Measurements from ENCODE around the gene PRR35.
A peak's percentile ranks its signal among the peaks of the same experiment; 100 is the strongest.

The PRR35 gene

GRCh38 chr16:564690-565418 lies 4.7 kb downstream of the PRR35 start:
- no peak for DNase-seq (ENCODE audit: low read depth in 2 of 2)

DNA sequence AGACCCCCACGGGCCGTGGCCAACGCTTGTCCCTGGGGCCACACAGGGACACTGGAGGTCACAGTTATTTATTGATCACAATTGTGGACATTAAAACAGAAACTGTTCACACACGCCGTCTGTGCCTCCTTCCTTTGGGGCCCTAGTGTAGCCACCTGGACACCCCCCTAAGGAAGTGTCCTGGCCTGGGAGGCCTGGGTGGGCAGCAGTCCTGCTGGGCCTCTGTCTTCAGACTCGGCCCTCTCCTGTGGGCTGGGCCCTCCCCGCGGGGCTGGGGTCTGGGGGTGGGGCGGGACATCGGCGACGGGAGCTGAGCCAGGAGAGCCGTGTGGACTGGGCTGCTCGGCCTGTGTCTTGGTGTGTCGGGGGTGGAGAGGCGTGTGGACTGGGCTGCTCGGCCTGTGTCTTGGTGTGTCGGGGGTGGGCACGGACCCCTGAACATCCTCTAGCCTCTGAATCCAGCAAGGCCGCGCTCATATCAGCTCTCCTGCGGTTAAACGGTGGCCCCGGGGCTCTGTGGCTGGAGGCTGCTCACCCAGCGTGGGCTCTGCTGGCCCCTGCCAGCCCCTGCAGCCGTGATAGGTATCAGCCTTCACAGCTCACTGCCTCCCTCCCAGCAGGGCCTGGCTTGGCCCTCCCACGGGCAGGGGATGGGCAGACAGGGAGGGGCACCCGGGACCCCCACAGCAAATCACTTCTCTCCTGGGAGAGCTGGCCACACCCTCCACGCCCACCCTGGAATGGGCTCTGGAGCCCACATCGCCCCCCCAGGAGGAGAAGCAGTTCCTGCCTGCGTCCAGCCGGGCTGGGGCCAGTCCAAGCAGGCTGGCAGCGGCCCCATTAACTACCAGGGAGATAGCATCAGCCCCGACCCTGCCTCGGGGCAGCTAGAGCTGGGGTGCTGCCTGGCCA lies 5.5 kb downstream of the PRR35 start:
- DNase-seq (ENCODE audit: low read depth in 2 of 2): no peak

DNA sequence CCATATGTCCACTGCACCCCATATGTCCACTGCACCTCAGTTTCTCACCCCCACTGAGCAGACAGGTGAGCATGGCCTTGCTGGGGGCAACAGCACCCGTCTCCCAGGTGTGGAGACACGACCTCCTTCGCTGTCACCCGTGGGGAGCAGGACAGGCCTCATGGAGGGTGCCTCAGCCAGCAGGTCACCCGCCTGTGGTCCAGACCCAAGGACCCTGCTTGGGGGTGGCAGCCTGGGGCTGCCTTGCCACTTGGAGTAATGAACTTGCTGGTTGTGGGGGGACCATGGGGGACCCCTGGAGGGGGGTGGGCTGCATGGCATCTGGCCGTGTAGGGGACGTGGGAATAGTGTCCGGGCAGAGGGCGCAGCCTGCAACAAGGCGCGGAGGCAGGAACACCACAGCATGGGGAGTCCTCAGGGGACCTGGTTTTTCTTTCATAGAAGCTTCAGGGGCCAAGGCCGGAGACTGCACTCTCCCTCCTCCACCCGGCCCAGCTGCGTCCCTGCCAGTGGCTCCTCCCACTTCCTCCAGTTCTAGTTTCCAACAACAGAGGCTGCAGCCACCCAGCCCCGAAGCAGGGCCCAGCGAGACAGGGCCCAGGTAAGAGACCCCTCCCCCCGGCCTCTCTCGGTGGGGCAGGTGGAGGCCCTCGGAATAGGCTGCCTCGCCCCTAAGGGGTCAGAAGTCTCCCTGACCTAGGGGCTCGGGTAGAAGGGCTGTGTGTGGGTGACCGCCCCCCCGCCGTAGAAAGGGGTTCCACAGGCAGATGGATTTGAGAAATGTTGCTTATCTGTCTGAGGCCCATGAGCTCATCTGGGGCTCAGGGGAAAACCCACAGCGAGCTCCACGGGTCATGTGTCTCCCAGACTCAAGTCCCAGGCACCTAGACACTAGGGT lies 6.5 kb downstream of the PRR35 start, which contains the start of gene NHLRC4:
TSS of gene NHLRC4 (plus strand) at position 531 of the 898 bp plus-strand sequence. CDS start 1,043 bp downstream, outside the sequence.
- no peak for DNase-seq (ENCODE audit: low read depth in 2 of 2)

GRCh38 chr16:567373-568256 lies 7.4 kb downstream of the PRR35 start:
- no peak for DNase-seq (ENCODE audit: low read depth in 2 of 2)

GRCh38 chr16:568401-569258 lies 8.4 kb downstream of the PRR35 start:
- no peak for DNase-seq (ENCODE audit: low read depth in 2 of 2)

GRCh38 chr16:569445-570254 lies 9.5 kb downstream of the PRR35 start, which contains the start of gene PIGQ:
Gene PIGQ, plus strand, starts transcription at chr16:569968. Its CDS starts 4,107 bp downstream, at chr16:574075.
- DNase-seq (ENCODE audit: low read depth in 2 of 2): peak in 1 of 2 donors; percentile 50

DNA sequence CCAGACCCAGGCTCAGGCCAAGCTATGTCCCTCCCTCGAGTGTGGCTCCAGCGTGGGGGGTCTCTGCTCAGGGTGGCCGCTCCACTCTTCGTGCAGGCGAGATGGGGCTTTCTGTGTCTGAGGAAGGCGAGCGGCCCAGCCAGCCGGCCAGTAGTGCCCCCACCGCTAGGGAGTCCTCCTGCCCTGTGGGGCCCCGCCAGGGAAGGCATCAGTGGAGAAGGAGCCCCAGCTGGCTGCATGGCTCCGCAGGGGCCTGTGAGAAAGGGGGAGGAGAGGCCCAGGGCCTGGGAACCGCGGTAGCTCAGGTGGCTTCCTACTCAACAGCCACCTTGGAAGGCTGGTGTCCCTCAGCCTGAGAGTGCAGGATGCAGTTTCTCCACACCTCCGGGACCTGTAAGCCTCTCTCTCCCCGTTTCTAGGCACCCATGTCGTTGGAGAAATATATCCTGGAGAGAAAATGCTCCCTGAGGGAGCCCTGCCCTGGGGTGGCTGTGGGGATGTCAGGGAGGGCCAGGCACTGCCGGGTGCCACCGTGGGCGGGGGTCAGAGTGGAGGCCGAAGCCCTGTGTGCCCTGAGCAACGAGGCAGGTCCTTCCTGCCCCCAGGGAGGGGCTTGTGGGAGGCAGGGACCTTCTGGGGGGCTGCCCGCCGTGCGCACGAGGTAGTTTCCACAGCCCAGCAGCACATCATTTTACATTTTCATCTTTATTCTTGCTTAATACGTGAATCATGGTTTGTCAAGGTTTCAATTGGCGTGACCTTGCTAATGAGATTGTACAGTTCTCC lies 12.9 kb downstream of the PRR35 start:
- DNase-seq (ENCODE audit: low read depth in 2 of 2): no peak

DNA sequence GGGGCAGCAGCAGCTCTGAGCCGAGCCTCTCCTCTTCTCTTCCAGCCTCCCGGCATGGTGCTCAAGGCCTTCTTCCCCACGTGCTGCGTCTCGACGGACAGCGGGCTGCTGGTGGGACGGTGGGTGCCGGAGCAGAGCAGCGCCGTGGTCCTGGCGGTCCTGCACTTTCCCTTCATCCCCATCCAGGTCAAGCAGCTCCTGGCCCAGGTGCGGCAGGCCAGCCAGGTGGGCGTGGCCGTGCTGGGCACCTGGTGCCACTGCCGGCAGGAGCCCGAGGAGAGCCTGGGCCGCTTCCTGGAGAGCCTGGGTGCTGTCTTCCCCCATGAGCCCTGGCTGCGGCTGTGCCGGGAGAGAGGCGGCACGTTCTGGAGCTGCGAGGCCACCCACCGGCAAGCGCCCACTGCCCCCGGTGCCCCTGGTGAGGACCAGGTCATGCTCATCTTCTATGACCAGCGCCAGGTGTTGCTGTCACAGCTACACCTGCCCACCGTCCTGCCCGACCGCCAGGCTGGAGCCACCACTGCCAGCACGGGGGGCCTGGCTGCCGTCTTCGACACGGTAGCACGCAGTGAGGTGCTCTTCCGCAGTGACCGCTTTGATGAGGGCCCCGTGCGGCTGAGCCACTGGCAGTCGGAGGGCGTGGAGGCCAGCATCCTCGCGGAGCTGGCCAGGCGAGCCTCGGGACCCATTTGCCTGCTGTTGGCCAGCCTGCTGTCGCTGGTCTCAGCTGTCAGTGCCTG lies 14.0 kb downstream of the PRR35 start:
- DNase-seq (ENCODE audit: low read depth in 2 of 2): no peak

GRCh38 chr16:575354-576196 lies 15.4 kb downstream of the PRR35 start:
- DNase-seq (ENCODE audit: low read depth in 2 of 2): no peak

- DNase-seq (ENCODE audit: low read depth in 2 of 2): no peak
Observed at GRCh38 chr16:576197-576822, 16.1 kb downstream of the PRR35 start.

DNA sequence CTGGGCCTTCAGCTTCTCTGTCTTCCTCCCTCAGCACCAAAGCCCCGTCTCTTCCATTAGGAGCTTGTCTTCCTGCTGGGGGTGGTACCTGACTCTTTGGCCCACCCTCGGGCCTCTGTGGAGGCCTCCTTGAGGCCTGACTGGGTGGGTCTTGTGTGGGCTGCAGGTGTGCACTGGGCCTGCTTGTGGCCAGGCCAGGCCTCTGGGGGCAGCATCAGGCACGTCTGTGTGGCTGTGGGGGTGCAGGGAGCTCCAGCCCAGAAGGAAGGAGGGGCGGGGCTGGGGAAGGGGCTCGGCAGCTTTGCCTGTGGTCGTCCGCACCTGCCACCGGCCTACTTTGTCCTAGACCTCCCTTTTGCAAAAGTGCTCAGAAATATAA lies 16.6 kb downstream of the PRR35 start:
- no peak for DNase-seq (ENCODE audit: low read depth in 2 of 2)

DNA sequence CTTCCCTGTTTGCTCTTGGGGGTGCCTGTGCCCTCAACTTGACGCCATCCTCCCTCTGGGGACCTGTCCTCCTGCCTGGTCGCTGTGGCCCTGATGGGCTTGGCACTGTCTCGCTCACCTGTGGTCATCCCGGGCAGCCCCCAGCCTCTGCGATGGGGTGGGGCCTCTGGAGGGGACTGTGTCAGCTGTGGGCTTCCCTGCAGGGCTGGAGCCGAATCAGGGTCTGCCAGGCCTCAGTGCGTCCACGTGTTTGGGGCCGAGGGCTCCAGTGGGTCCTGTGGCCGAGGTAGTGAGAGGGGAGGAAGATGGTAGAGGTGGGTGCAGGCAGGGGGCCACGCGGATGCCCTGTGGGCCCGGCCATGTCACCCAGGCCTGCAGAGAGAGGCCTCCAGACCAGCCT lies 17.6 kb downstream of the PRR35 start:
- DNase-seq (ENCODE audit: low read depth in 2 of 2): no peak

DNA sequence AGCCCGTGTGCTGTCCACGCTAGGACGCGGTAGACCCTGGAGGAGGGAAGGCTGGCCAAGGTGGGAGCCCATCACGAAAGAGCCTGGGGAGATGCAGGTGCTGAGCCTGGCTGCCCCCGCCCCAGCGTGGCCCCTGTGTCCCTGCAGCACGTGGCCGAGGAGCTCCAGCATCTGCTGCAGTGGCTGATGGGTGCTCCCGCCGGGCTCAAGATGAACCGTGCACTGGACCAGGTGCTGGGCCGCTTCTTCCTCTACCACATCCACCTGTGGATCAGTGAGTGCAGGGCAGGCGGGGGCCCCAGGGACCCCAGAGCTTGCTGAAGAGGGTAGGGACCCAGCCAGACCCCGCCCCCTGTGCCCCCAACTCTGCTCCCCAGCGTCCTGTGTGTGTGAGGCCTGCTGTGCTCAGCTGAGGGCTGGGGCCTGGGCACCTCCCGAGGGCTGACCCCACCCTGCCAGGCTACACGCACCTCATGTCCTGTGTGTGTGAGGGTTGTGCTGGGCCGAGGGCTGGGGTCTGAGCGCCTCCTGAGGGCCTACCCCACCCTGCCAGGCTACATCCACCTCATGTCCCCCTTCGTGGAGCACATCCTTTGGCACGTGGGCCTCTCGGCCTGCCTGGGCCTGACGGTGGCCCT lies 18.2 kb downstream of the PRR35 start:
- DNase-seq (ENCODE audit: low read depth in 2 of 2): no peak

DNA sequence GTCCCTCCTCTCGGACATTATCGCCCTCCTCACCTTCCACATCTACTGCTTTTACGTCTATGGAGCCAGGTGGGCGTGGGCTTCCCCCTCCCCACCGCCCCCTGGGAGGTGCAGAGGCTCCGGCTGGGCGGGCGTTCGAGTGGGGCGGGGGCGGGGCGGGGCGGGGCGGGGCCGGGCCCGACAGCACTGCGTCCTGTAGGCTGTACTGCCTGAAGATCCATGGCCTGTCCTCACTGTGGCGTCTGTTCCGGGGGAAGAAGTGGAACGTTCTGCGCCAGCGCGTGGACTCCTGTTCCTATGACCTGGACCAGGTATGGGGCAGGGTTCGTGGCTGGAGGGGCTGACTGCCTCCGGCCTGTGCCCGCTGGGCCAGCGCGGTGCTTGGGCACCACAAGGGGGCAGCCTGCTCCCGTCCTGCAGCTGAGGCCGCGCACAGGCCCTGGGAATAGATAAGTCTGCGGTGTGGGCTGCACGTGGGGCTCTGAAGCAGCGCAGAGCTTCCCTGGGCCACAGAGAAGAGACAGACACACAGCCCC lies 18.7 kb downstream of the PRR35 start:
- DNase-seq (ENCODE audit: low read depth in 2 of 2): peak in 1 of 2 donors; percentile 19
